Measurements from ENCODE around the gene FHIT. TPM values are rescaled to one million over a fixed set of nuclear protein-coding genes. Genes with fewer than 3 reads are reported as not detected.
A peak's percentile ranks its signal among the peaks of the same experiment; 100 is the strongest.

The FHIT gene
- total and polyA plus RNA-seq, 2 of the 4 experiments (the other 2 are of a cell fraction): 0.07 TPM; not detected in 1

DNA sequence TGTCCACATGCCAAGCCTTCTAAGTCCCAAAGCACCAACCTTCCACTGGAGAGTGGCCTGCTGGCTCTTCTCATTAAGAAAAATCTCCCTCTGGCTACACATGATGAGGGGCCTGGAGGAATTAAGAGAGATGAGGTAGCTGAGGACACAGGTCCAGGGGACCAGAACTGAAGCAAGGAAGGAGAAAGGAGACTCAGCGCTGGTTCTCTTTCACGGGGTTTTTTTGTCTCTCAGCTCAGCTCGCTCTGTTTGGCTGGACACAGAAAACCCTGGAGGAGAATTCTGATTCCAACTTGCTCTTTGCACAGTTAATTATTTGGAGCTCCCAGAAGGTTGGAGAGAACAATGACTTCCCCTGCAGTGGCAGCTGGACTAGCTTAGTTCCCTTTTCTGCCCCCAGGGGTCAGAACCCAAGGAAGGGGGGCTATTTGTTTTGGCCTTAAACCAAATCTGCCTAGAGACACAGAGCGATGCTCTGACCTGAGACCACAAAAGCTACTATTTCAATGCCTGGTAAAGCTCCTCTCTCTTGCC is 507.6 kb downstream of the FHIT start:
- H2BK15ac ChIP-seq (ENCODE audit: low read depth, low read length): no peak overlapping the region
- dilution Hi-C loops (cut with HindIII; ENCODE audit: low sequenced_read_pairs, unreplicated experiment): no loop called here

More for the DNA sequence above, 507.6 kb downstream of the FHIT start:
- Histone ChIP-seq H3K4me1 (ENCODE audit: control insufficient read depth, insufficient read depth, low read length) (peaks cover 4% of the 10 kb centered on the region), H3K23ac (ENCODE audit: low read depth, low read length) (no peak overlapping the region), H3K56ac (ENCODE audit: extremely low read depth, insufficient read depth, low read length) (no peak overlapping the region), H2BK5ac (ENCODE audit: low read depth, low read length, poor library complexity, severe bottlenecking) (no peak overlapping the region), H2AFZ (replicated peaks; ENCODE audit: low read length, poor library complexity) (no peak overlapping the region), H4K5ac (ENCODE audit: low read depth, low read length) (no peak overlapping the region), H2AK9ac (replicated peaks; ENCODE audit: low read depth, low read length, poor library complexity) (no peak overlapping the region), H2AK5ac (ENCODE audit: low read depth, low read length) (no peak overlapping the region), H3K9ac (ENCODE audit: low read depth, low read length) (no peak overlapping the region), H3K18ac (ENCODE audit: low read depth, low read length) (no peak overlapping the region), H2BK20ac (ENCODE audit: low read depth, low read length) (no peak overlapping the region; the same call in 1 of the 2 replicates), H3K27ac (ENCODE audit: insufficient read depth, low read length) (no peak overlapping the region), H2BK120ac (ENCODE audit: low read depth, low read length) (0 out of 2 replicates have a peak overlapping the region, but pooled peaks have one; percentile 28), H3K4me3 (ENCODE audit: insufficient read depth, low read depth, low read length) (no peak overlapping the region), H3K9me1 (ENCODE audit: insufficient read depth, low read length) (no peaks in the 10 kb centered on the region), H3K14ac (replicated peaks; ENCODE audit: low read depth, low read length) (no peak overlapping the region), H3K9me3 (ENCODE audit: control insufficient read depth, insufficient read depth, low read length) (no peaks in the 10 kb centered on the region), H3K79me1 (ENCODE audit: low read depth in 1 of 2, low read length in 2 of 2) (no peaks in the 10 kb centered on the region), H3K36me3 (ENCODE audit: control insufficient read depth, insufficient read depth, low read length) (no peaks in the 10 kb centered on the region), H4K91ac (ENCODE audit: insufficient read depth, low read depth, low read length) (no peak overlapping the region), H3K4me2 (ENCODE audit: low read depth, low read length) (no peak overlapping the region), H3K27me3 (ENCODE audit: control insufficient read depth, insufficient read depth, low read length) (no peaks in the 10 kb centered on the region), H4K20me1 (ENCODE audit: insufficient read depth, low read length) (no peaks in the 10 kb centered on the region), H3K4ac (ENCODE audit: low read depth, low read length) (no peak overlapping the region), H4K8ac (ENCODE audit: low read depth in 2 of 2, low read length in 2 of 2) (no peak overlapping the region)
- POLR2A ChIA-PET (ENCODE audit: unreplicated experiment): no interaction called here
- WGBS, 2 experiments (ENCODE audit: extremely low coverage in 2 of 2, insufficient read length in 1 of 2): 40% methylated on average over 1 of the region's 4 CpGs; no CpG with 5 or more reads in 1 of the 2 experiments
- DNase-seq (no peak), ATAC-seq (ENCODE audit: low read depth) (no peak)
- TF ChIP-seq CEBPB (IDR thresholded peaks at IDR 0.05; ENCODE audit: low read depth, low read length) (no peak), RFX5 (IDR thresholded peaks at IDR 0.05; ENCODE audit: low read depth, low read length) (no peak), BHLHE40 (IDR thresholded peaks at IDR 0.05; ENCODE audit: low read depth, low read length) (no peak), MAZ (IDR thresholded peaks at IDR 0.05; ENCODE audit: borderline replicate concordance, low read depth, low read length) (no peak)
- TF ChIP-seq, protein P1, sequence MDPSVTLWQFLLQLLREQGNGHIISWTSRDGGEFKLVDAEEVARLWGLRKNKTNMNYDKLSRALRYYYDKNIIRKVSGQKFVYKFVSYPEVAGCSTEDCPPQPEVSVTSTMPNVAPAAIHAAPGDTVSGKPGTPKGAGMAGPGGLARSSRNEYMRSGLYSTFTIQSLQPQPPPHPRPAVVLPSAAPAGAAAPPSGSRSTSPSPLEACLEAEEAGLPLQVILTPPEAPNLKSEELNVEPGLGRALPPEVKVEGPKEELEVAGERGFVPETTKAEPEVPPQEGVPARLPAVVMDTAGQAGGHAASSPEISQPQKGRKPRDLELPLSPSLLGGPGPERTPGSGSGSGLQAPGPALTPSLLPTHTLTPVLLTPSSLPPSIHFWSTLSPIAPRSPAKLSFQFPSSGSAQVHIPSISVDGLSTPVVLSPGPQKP (IDR thresholded peaks at IDR 0.05; ENCODE audit: borderline replicate concordance, low read depth, low read length): no peak
- TF ChIP-seq, protein P2, sequence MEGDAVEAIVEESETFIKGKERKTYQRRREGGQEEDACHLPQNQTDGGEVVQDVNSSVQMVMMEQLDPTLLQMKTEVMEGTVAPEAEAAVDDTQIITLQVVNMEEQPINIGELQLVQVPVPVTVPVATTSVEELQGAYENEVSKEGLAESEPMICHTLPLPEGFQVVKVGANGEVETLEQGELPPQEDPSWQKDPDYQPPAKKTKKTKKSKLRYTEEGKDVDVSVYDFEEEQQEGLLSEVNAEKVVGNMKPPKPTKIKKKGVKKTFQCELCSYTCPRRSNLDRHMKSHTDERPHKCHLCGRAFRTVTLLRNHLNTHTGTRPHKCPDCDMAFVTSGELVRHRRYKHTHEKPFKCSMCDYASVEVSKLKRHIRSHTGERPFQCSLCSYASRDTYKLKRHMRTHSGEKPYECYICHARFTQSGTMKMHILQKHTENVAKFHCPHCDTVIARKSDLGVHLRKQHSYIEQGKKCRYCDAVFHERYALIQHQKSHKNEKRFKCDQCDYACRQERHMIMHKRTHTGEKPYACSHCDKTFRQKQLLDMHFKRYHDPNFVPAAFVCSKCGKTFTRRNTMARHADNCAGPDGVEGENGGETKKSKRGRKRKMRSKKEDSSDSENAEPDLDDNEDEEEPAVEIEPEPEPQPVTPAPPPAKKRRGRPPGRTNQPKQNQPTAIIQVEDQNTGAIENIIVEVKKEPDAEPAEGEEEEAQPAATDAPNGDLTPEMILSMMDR (conservative IDR thresholded peaks at IDR 0.05; ENCODE audit: low read depth, low read length): no peak
- intact Hi-C loops (cut with micrococcal nuclease): no loop called here
- CTCF ChIA-PET: interaction anchor here (0.7 kb wide), 2 partner anchors 17 to 83 kb away, joined by 3 read pairs; no protein-coding TSS in a partner anchor
- in situ Hi-C loops (cut with MboI; ENCODE audit: low sequenced_read_pairs): no loop called here
- BruUV-seq (replicated peaks): no TSS peak
